K562 (cell line): Measurements from ENCODE around the gene TGM1. TPM values are rescaled to one million over a fixed set of nuclear protein-coding genes. Genes with fewer than 3 reads are reported as not detected.

Experiments used
- ARID1B ChIP-seq: fragments of 450-650 bp; IDR thresholded peaks from 2 replicates; pipeline ENCODE4 v1.6.1; 2016; ENCODE audit warnings: antibody characterized with exemption, mild to moderate bottlenecking, inconsistent platforms
- BRF1 ChIP-seq: IDR thresholded peaks from 3 replicates; pipeline ENCODE4 v1.6.1; 2011; ENCODE audit warnings: borderline replicate concordance, mild to moderate bottlenecking; ENCODE audit not compliant: insufficient read length; ENCODE audit errors: extremely low read depth
- CCAR2 ChIP-seq: fragments of 200-400 bp; formaldehyde crosslinking; IDR thresholded peaks from 2 replicates; pipeline ENCODE4 v1.6.1; 2017; ENCODE audit warnings: mild to moderate bottlenecking, low read depth, low read length
- CREB5 ChIP-seq: fragments of 250-450 bp; sonication (Bioruptor Pico); IDR thresholded peaks from 2 replicates; pipeline ENCODE4 v1.5.0; 2020; ENCODE audit warnings: mild to moderate bottlenecking
- CXXC5 ChIP-seq: fragments of 250-450 bp; sonication (Bioruptor Pico); IDR thresholded peaks from 2 replicates; pipeline ENCODE4 v1.8.0; 2022; ENCODE audit warnings: inconsistent platforms, mild to moderate bottlenecking, moderate library complexity
- E2F5 ChIP-seq: sonication (generic); formaldehyde crosslinking; IDR thresholded peaks from 2 replicates; pipeline ENCODE4 v1.8.0; 2022; ENCODE audit warnings: mild to moderate bottlenecking, missing genetic modification reagents
- HCFC1 ChIP-seq: IDR thresholded peaks from 2 replicates; pipeline ENCODE4 v1.6.1; 2012; ENCODE audit warnings: low read depth, low read length, improper control_type of control experiment
- HDAC8 ChIP-seq: fragments of 450-650 bp; IDR thresholded peaks from 2 replicates; pipeline ENCODE4 v1.6.1; 2016; ENCODE audit warnings: mild to moderate bottlenecking, missing genetic modification characterization, moderate library complexity, missing compliant biosample characterization
- HNRNPL ChIP-seq: fragments of 200-400 bp; formaldehyde crosslinking; IDR thresholded peaks from 2 replicates; pipeline ENCODE4 v1.6.1; 2017; ENCODE audit warnings: low read depth, mild to moderate bottlenecking, low read length
- KAT2B ChIP-seq: IDR thresholded peaks from one replicate; pipeline ENCODE4 v1.6.1; 2012; ENCODE audit warnings: low read depth, mild to moderate bottlenecking, control low read depth, inconsistent platforms, low read length, moderate library complexity
- L3MBTL2 ChIP-seq: fragments of 450-650 bp; IDR thresholded peaks from 2 replicates; pipeline ENCODE4 v1.6.1; 2016; ENCODE audit warnings: mild to moderate bottlenecking, moderate library complexity
- MCM2 ChIP-seq: fragments of 450-650 bp; IDR thresholded peaks from 2 replicates; pipeline ENCODE4 v1.6.1; 2017; ENCODE audit warnings: low read depth, mild to moderate bottlenecking
- MTA3 ChIP-seq: fragments of 450-650 bp; formaldehyde crosslinking; IDR thresholded peaks from 2 replicates; pipeline ENCODE4 v1.6.1; 2017; ENCODE audit warnings: mild to moderate bottlenecking, borderline replicate concordance
- NCOA1 ChIP-seq: fragments of 450-650 bp; IDR thresholded peaks from 2 replicates; pipeline ENCODE4 v1.6.1; 2016; ENCODE audit warnings: low read depth
- NFYB ChIP-seq: IDR thresholded peaks from 2 replicates; pipeline ENCODE4 v1.6.1; 2011; ENCODE audit warnings: mild to moderate bottlenecking, moderate library complexity; ENCODE audit not compliant: insufficient read length; ENCODE audit errors: extremely low read depth
- NRF1 ChIP-seq, 2 experiments: fragments of 450-650 bp; IDR thresholded peaks in 1 of 2; conservative IDR thresholded peaks in 1 of 2; 2 replicates each; pipeline ENCODE4 v1.6.1; 2014; ENCODE audit warnings: mild to moderate bottlenecking in 2 of 2
- PHF8 ChIP-seq: fragments of 200-600 bp; sonication (generic); IDR thresholded peaks from 2 replicates; pipeline ENCODE4 v1.6.1; 2012; ENCODE audit warnings: mixed run types, mild to moderate bottlenecking, inconsistent platforms, low read length, moderate library complexity, borderline replicate concordance
- POLR2AphosphoS2 ChIP-seq: IDR thresholded peaks from 2 replicates; pipeline ENCODE4 v1.6.1; 2012; ENCODE audit warnings: low read length, improper control_type of control experiment
- POLR2B ChIP-seq: fragments of 450-650 bp; IDR thresholded peaks from 2 replicates; pipeline ENCODE4 v1.6.1; 2018; ENCODE audit warnings: low read depth; ENCODE audit not compliant: partially characterized antibody
- RBM25 ChIP-seq: fragments of 200-400 bp; formaldehyde crosslinking; IDR thresholded peaks from 2 replicates; pipeline ENCODE4 v1.6.1; 2018; ENCODE audit warnings: low read length, low read depth, moderate library complexity; ENCODE audit not compliant: severe bottlenecking
- RBM39 ChIP-seq: fragments of 200-400 bp; formaldehyde crosslinking; optimal IDR thresholded peaks from 2 replicates; pipeline ENCODE3; 2018; ENCODE audit warnings: low read depth, low read length
- SMARCA4 ChIP-seq: fragments of 450-650 bp; IDR thresholded peaks from 2 replicates; pipeline ENCODE4 v1.6.1; 2016
- SMARCC2 ChIP-seq: fragments of 450-650 bp; IDR thresholded peaks from 2 replicates; pipeline ENCODE4 v1.6.1; 2017; ENCODE audit warnings: antibody characterized with exemption, moderate library complexity, mild to moderate bottlenecking, low read depth
- ZBTB12 ChIP-seq: fragments of 250-450 bp; sonication (Bioruptor Pico); IDR thresholded peaks from 2 replicates; pipeline ENCODE4 v1.4.0; 2020
- ZBTB17 ChIP-seq: fragments of 450-650 bp; formaldehyde crosslinking; IDR thresholded peaks from 2 replicates; pipeline ENCODE4 v1.4.0; 2020; ENCODE audit warnings: mild to moderate bottlenecking
- ZNF354B ChIP-seq: fragments of 250-450 bp; sonication (Bioruptor Pico); IDR thresholded peaks from 2 replicates; pipeline ENCODE4 v1.4.0; 2020
- ZNF583 ChIP-seq: fragments of 250-450 bp; sonication (Bioruptor Pico); IDR thresholded peaks from 2 replicates; pipeline ENCODE4 v1.4.0; 2020
- ZNF668 ChIP-seq: fragments of 250-450 bp; sonication (Bioruptor Pico); IDR thresholded peaks from 2 replicates; pipeline ENCODE4 v1.8.0; 2022; ENCODE audit warnings: mild to moderate bottlenecking, inconsistent platforms
- polyA plus RNA-seq, 8 experiments: library from polyadenylated mRNA; depleted of rRNA in 4 of 8; stranded (reverse) in 5 of 8; unstranded in 3 of 8; fragments of >200 nt; fragmentation: Nextera tagmentation in 2 of 8; fragmentation: Illumina TruSeq in 1 of 8; extraction: Ambion mirVana in 2 of 8; extraction: Trizol in 1 of 8; gene quantifications; 2 replicates each; pipeline versions ENCODE4 v1.2.1 to v1.2.3, GENCODE V29; 2011 to 2014; ENCODE audit warnings: inconsistent platforms in 1 of 8, missing spikeins in 1 of 8
- total RNA-seq, 7 experiments: library from RNA; depleted of rRNA in 6 of 7; stranded (reverse); fragments of >200 nt in 6 of 7; fragmentation: Illumina TruSeq in 2 of 7; extraction: Trizol in 2 of 7; gene quantifications; 2 replicates each; pipeline versions ENCODE4 v1.2.1 to v1.2.3, GENCODE V29; 2011 to 2021; ENCODE audit warnings: low replicate concordance in 1 of 7

The TGM1 gene
- total and polyA plus RNA-seq, 9 of the 15 experiments (the other 6 are each of a cell fraction or from before 2014, with no cell fraction given): 0.13 to 4.4 (median 0.88) TPM

DNA sequence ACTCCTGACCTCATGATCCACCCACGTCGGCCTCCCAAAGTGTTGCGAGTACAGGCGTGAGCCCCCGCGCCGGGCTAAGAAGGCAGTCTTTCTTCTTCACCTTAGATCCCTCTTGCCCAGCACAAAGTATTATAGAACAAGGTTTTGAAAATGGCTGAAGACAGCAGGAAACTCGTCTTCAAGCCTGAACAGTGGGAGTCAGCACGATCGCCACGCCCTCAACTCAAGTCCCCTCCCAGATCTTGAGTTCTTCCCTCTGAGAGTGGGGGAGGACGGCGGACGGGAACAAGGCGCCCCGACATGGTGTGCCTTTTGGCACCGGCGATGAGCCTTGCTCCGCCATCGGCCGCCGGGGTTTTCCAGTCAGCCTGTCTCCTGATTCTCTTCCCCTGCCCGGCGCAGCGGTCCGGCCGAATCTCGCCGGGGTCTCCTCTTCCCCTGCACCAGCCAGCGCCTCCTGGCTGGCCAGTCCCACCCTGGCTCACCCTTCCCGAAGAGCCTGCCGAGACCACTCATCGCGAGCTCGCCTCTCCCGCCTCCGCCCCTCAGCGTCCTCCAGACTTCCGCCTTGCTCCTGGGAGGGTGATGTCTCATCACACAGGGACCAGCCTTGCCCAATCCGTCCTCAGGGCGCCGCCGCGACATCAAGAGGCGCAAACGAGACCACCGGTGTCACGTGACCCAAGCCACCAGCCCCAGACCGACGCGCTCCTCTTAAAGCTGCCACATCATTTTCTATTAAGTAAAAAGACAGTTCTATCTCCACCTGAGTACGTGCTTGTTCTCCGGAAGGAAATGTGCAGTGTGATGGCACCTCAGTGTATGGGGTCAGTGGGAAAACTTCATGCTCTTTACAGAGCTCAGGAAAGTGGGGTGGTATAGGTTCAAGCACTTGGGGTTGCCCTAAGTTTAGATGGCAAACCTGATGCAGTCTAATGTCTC is 49.8 kb downstream of the TGM1 start, which contains the start of gene CHMP4A (continued):
- TF ChIP-seq NFYB: peak; percentile 71
- TF ChIP-seq L3MBTL2: peak; percentile 56
- no peak for TF ChIP-seq MCM2
- peak; percentile 80; the same call in 1 of the 2 replicates for TF ChIP-seq POLR2AphosphoS2
- peak; percentile 93 for TF ChIP-seq POLR2B
- no peak for TF ChIP-seq SMARCC2
- no peak for TF ChIP-seq BRF1
- no peak for TF ChIP-seq ZNF668 (CRISPR knock-in tag)
- TF ChIP-seq NCOA1: no peak
- TF ChIP-seq PHF8: peak; percentile 91
- no peak for TF ChIP-seq RBM25
- no peak for TF ChIP-seq HNRNPL
- TF ChIP-seq E2F5 (CRISPR knock-in tag): no peak
- TF ChIP-seq HCFC1: peak; percentile 77
- no peak for TF ChIP-seq CREB5
- no peak for TF ChIP-seq ZNF354B (CRISPR knock-in tag)
- TF ChIP-seq RBM39: no peak
- TF ChIP-seq CXXC5: peak; percentile 60
- no peak for TF ChIP-seq SMARCA4
- TF ChIP-seq ARID1B: peak; percentile 51; the same call in 1 of the 2 replicates
- no peak for TF ChIP-seq CCAR2
- no peak for TF ChIP-seq KAT2B
- peak; percentile 94 for TF ChIP-seq ZBTB12 (CRISPR knock-in tag)
- no peak for TF ChIP-seq ZNF583 (CRISPR knock-in tag)
- TF ChIP-seq ZBTB17 (CRISPR knock-in tag): no peak
- no peak for TF ChIP-seq HDAC8
- peak; percentile 50 to 59; a peak in 3 of 4 replicates for TF ChIP-seq NRF1 (conservative IDR thresholded peaks at IDR 0.05 in 1 of 2, IDR thresholded peaks at IDR 0.05 in 1 of 2)
- TF ChIP-seq MTA3: 0 out of 2 replicates have a peak, but pooled peaks have one; percentile 75
